C4-2B (cell line): Measurements from ENCODE around the gene ETHE1.

Experiments used
- H3K27ac ChIP-seq: fragments of 450-650 bp; 2 replicates; pipeline ENCODE4 v1.5.1; 2017
- CTCF ChIP-seq: fragments of 450-650 bp; conservative IDR thresholded peaks from 2 replicates; pipeline ENCODE4 v1.5.1; 2017; ENCODE audit warnings: mild to moderate bottlenecking
- ZFX ChIP-seq: fragments of 450-650 bp; IDR thresholded peaks from 2 replicates; pipeline ENCODE4 v1.6.1; 2017

ETHE1 gene

DNA sequence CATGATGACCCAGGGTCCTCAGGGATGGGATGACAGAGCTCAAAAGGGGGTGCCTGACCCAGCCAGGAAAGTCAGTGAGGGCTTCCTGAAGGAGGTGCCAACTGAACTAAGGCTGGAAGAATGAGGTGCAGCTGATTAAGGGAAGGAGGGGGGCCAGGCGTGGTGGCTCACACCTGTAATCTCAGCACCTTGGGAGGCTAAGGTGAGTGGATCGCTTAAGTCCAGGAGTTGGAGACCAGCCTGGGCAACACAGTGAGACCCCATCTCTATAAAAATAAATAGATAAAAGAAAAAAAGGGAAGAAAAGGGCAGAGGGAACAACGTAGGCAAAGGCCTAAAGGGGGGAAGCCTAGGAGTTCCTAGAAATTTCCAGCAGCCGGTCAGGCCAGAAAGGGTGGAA, 52.5 kb downstream of the ETHE1 start:
- no peak overlapping the region for H3K27ac ChIP-seq
- TF ChIP-seq CTCF = no peak
- TF ChIP-seq ZFX = no peak

DNA sequence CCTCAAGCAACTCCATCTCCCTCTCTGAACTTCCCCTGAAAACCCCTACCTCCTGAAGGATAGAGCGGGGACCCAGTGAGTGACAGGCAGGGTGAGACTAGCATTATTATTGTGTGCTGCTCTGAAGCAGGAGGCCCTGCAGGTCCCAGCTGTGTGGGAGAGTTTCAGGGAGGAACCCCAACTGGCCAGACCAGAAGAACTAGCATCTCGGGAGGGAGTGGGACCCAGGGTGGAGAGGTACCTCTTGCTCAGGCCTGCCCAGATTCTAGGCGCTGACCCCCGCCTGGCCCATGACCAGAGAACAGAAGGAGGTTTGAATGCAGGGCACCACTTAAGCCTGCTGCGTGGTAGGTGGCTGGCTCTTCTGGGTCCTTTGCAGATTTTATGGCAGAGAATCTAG, 55.9 kb downstream of the ETHE1 start:
- TF ChIP-seq CTCF (no peak), ZFX (no peak)
- no peak overlapping the region for H3K27ac ChIP-seq

DNA sequence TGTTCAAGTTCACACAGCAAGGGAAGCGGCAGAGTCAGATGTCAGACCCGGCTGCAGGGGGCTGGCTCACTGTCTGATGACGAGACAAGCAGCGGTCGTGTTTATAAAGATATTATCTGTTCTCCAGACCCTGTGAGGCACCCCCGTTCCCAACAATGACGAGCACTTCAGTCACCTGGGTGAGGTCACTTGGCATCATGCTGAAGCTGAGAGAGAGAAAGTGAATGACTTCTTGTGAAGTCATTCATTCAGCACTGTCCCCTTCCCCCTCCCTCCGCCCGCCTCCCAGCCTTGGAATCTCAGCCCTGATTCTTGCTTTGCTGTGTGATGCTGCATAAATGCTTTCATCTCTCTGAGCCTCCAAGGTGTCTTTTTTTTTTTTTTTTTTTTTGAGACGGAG, 56.7 kb downstream of the ETHE1 start:
- no peak for TF ChIP-seq ZFX
- no peak for TF ChIP-seq CTCF
- no peak overlapping the region for H3K27ac ChIP-seq

DNA sequence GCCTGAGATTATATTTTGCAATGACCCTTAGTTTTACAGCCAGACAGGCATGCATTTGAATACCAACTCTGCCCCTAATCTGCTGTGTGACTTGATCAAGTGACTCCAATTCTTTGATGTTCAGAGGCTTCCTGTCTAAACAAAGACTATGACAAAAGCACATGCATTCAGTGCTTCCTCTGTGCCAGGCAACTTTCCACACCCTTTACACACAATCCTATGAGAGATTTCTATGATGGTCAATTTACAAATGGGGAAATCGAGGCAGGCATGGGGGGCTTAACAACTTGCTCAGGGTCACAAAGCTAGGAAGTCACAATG, 57.9 kb downstream of the ETHE1 start:
- TF ChIP-seq CTCF = no peak
- no peak overlapping the region for H3K27ac ChIP-seq

DNA sequence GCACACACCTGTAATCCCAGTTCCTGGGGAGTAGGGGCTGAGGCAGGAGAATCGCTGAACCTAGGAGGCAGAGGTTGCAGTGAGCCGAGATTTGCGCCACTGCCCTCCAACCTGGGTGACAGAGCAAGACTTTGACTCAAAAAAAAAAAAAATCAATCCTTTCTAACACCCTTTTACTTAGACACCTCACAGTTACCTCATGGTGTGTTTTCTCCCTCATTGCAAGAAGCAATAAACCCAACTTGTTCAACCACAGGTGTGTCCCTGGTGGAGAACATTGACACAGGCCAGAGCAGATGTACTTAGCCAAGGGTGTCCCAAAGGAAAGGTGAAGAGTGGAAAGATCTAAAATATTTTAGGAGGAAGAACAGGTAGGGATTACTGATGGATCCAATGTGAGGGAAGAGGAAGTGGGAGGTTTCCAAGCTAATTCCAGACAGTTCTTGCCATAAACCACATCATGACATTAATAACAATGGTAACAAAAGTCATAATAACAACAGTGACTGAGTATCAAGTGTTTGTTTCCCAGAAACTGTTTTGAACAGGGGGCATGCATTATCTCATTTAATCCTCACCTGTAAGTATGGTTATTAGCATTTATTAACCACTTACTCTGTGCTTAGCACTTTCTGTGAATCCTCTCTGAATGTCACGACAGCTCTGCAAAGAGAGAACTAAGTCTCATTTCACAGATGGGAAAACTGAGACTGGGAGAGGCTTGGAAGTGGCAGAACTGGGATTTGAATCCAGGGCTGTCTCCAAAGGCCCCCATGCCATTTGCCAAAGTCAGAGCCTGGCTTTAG, 58.4 kb downstream of the ETHE1 start:
- H3K27ac ChIP-seq = no peak overlapping the region

DNA sequence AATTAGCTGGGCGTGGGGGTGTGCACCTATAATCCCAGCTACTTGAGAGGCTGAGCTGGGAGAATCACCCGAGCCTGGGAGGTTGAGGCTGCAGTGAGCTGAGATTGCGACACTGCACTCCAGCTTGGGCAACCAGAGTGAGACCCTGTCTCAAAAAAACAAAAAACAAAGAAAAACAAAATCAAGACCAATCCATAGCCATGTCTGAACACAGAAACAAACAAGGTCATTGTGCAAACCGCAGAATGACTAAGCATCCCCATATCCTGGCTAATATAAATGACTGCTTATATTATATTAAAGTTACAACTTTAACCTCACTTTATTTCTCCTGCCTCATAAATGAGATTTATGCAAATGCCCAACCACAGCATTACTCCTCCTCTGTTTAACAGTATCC, 59.3 kb downstream of the ETHE1 start:
- no peak overlapping the region for H3K27ac ChIP-seq
- no peak for TF ChIP-seq CTCF
- TF ChIP-seq ZFX = no peak

More for the DNA sequence above, 58.4 kb downstream of the ETHE1 start:
- TF ChIP-seq CTCF (no peak), ZFX (no peak)

DNA sequence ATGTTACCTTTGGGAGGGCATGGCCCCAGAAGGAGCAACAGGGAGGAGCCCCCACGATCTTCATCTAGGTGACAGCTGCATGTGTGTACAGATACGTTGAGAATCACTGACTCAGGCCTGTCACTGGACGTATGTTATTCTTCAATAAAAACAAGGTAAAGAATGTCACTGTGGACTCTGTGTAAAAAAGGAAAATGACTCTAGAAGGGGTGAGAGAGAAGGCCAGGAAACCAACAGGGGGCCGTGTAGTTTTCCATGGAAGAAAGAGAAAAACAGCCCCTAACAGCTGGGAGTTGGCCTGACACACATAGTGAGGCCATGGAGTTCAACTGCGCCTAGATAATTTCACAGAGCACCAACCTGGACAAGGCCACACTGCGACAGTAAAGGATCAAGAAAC, 59.7 kb downstream of the ETHE1 start:
- no peak overlapping the region for H3K27ac ChIP-seq
- TF ChIP-seq ZFX (no peak), CTCF (no peak)
